H9 (cell line): Measurements from ENCODE around the gene COL4A6. TPM values are rescaled to one million over a fixed set of nuclear protein-coding genes. Genes with fewer than 3 reads are reported as not detected.

Source experiments
- DNase-seq: peaks from one replicate; pipeline ENCODE4 v3.0.0-alpha.2; 2017
- H2AFZ ChIP-seq: one replicate; pipeline ENCODE4 v1.6.1; 2013; ENCODE audit warnings: mild to moderate bottlenecking, low read length, control low read depth, moderate library complexity
- H2AK5ac ChIP-seq: 2 replicates; pipeline ENCODE4 v1.6.1; 2013; ENCODE audit warnings: low read length, control low read depth, mixed read lengths; ENCODE audit not compliant: insufficient read length
- H2BK120ac ChIP-seq: one replicate; pipeline ENCODE4 v1.6.1; 2013; ENCODE audit warnings: low read depth, mild to moderate bottlenecking, low read length, control low read depth, inconsistent platforms; ENCODE audit not compliant: poor library complexity, severe bottlenecking
- H2BK12ac ChIP-seq: 2 replicates; pipeline ENCODE4 v1.6.1; 2013; ENCODE audit warnings: low read length, control low read depth, mixed read lengths, low read depth; ENCODE audit not compliant: insufficient read length
- H2BK15ac ChIP-seq: 2 replicates; pipeline ENCODE4 v1.6.1; 2013; ENCODE audit warnings: low read depth, low read length, control low read depth
- H2BK20ac ChIP-seq: one replicate; pipeline ENCODE4 v1.6.1; 2013; ENCODE audit warnings: low read depth, mild to moderate bottlenecking, low read length, control low read depth, inconsistent platforms; ENCODE audit not compliant: poor library complexity, severe bottlenecking
- H2BK5ac ChIP-seq: 2 replicates; pipeline ENCODE4 v1.6.1; 2013; ENCODE audit warnings: low read length, control low read depth, mixed read lengths; ENCODE audit not compliant: insufficient read length
- H3K14ac ChIP-seq: 2 replicates; pipeline ENCODE4 v1.6.1; 2013; ENCODE audit warnings: low read length, control low read depth; ENCODE audit not compliant: insufficient read depth
- H3K18ac ChIP-seq: 2 replicates; pipeline ENCODE4 v1.6.1; 2013; ENCODE audit warnings: low read depth, mild to moderate bottlenecking, mixed read lengths, low read length, control low read depth; ENCODE audit not compliant: insufficient read length
- H3K23ac ChIP-seq: 2 replicates; pipeline ENCODE4 v1.6.1; 2013; ENCODE audit warnings: low read length, control low read depth, mixed read lengths, low read depth; ENCODE audit not compliant: insufficient read length
- H3K23me2 ChIP-seq: 2 replicates; pipeline ENCODE4 v1.6.1; 2013; ENCODE audit warnings: low read depth, mild to moderate bottlenecking, mixed read lengths, low read length, control low read depth; ENCODE audit not compliant: insufficient read length, poor library complexity, severe bottlenecking
- H3K27ac ChIP-seq: 2 replicates; pipeline ENCODE4 v1.5.1; 2013; ENCODE audit warnings: low read length, control low read depth, mixed read lengths, low read depth; ENCODE audit not compliant: insufficient read length
- H3K27me3 ChIP-seq: 2 replicates; pipeline ENCODE4 v1.6.1; 2013; ENCODE audit warnings: low read length, control low read depth, inconsistent platforms; ENCODE audit not compliant: insufficient read depth
- H3K4ac ChIP-seq: 2 replicates; pipeline ENCODE4 v1.6.1; 2013; ENCODE audit warnings: low read depth, mild to moderate bottlenecking, control low read depth, inconsistent platforms, low read length, moderate library complexity
- H3K4me1 ChIP-seq: 2 replicates; pipeline ENCODE4 v1.6.1; 2013; ENCODE audit warnings: low read length, control low read depth, inconsistent platforms; ENCODE audit not compliant: insufficient read depth
- H3K4me2 ChIP-seq: 2 replicates; pipeline ENCODE4 v1.6.1; 2013; ENCODE audit warnings: low read length, control low read depth, mixed read lengths; ENCODE audit not compliant: insufficient read length, insufficient read depth
- H3K56ac ChIP-seq: 2 replicates; pipeline ENCODE4 v1.6.1; 2013; ENCODE audit warnings: low read depth, mild to moderate bottlenecking, mixed read lengths, low read length, control low read depth; ENCODE audit not compliant: insufficient read length
- H3K79me1 ChIP-seq: 2 replicates; pipeline ENCODE4 v1.6.1; 2013; ENCODE audit warnings: low read depth, mild to moderate bottlenecking, moderate library complexity, low read length, control low read depth, inconsistent platforms; ENCODE audit not compliant: insufficient read depth, poor library complexity, severe bottlenecking
- H3K79me2 ChIP-seq: 2 replicates; pipeline ENCODE4 v1.6.1; 2013; ENCODE audit warnings: low read length, control low read depth, inconsistent platforms; ENCODE audit not compliant: insufficient read depth
- H3K9ac ChIP-seq: 2 replicates; pipeline ENCODE4 v1.6.1; 2013; ENCODE audit warnings: low read length, control low read depth, mixed read lengths; ENCODE audit not compliant: insufficient read length; ENCODE audit errors: extremely low read depth
- H3K9me3 ChIP-seq: one replicate; pipeline ENCODE4 v1.6.1; 2013; ENCODE audit warnings: low read depth, low read length, inconsistent platforms; ENCODE audit not compliant: control insufficient read depth
- H3T11ph ChIP-seq: one replicate; pipeline ENCODE4 v1.6.1; 2013; ENCODE audit warnings: mild to moderate bottlenecking, low read length, control low read depth, inconsistent platforms
- H4K20me1 ChIP-seq: one replicate; pipeline ENCODE4 v1.6.1; 2013; ENCODE audit not compliant: control insufficient read depth, insufficient read length, insufficient read depth
- H4K5ac ChIP-seq: 2 replicates; pipeline ENCODE4 v1.6.1; 2013; ENCODE audit warnings: low read depth, mild to moderate bottlenecking, mixed read lengths, low read length, control low read depth; ENCODE audit not compliant: insufficient read length
- H4K8ac ChIP-seq: replicated peaks from 2 replicates; pipeline ENCODE4 v1.6.1; 2013; ENCODE audit warnings: low read length, control low read depth, mixed read lengths, low read depth; ENCODE audit not compliant: insufficient read length
- H4K91ac ChIP-seq: 2 replicates; pipeline ENCODE4 v1.6.1; 2013; ENCODE audit warnings: low read depth, mild to moderate bottlenecking, moderate library complexity, mixed read lengths, low read length, control low read depth; ENCODE audit not compliant: insufficient read length
- H3K27ac Mint-ChIP-seq, 3 experiments: 2 replicates in 2 of 3; 3 replicates in 1 of 3; pipeline ENCODE4 v1.8.0; 2020 to 2021; ENCODE audit warnings: mixed read lengths in 3 of 3, mild to moderate bottlenecking in 1 of 3, moderate library complexity in 1 of 3
- H3K27me3 Mint-ChIP-seq: 2 replicates; pipeline ENCODE4 v1.8.0; 2021; ENCODE audit warnings: low read depth, mild to moderate bottlenecking, moderate library complexity, mixed read lengths
- H3K36me3 Mint-ChIP-seq, 3 experiments: 2 replicates in 2 of 3; 3 replicates in 1 of 3; pipeline ENCODE4 v1.8.0; 2020 to 2021; ENCODE audit warnings: low read depth in 3 of 3, mixed read lengths in 3 of 3; ENCODE audit not compliant: insufficient read depth in 1 of 3
- H3K4me1 Mint-ChIP-seq, 2 experiments: 2 replicates each; pipeline ENCODE4 v1.8.0; 2020; ENCODE audit warnings: mixed read lengths in 2 of 2
- H3K4me3 Mint-ChIP-seq, 2 experiments: 2 replicates in 1 of 2; 3 replicates in 1 of 2; pipeline ENCODE4 v1.8.0; 2020 to 2021; ENCODE audit warnings: mild to moderate bottlenecking in 2 of 2, mixed read lengths in 2 of 2, moderate library complexity in 1 of 2
- H3K9me3 Mint-ChIP-seq, 2 experiments: 2 replicates in 1 of 2; 3 replicates in 1 of 2; pipeline ENCODE4 v1.8.0; 2020; ENCODE audit warnings: mild to moderate bottlenecking in 2 of 2, mixed read lengths in 2 of 2, moderate library complexity in 1 of 2
- CTCF ChIP-seq: fragments of 200-600 bp; sonication (generic); conservative IDR thresholded peaks from 3 replicates; pipeline ENCODE4 v1.8.0; 2021; ENCODE audit warnings: antibody characterized with exemption, mild to moderate bottlenecking
- WGBS: extraction: QIAGEN DNeasy Blood & Tissue Kit; methylation state at CpG from one replicate; pipeline ENCODE4 v1.1.7; 2013; ENCODE audit warnings: missing lambda C conversion rate, low lambda C conversion rate, mixed read lengths; ENCODE audit not compliant: insufficient read length; ENCODE audit errors: extremely low coverage; 5-methylcytosine and 5-hydroxymethylcytosine counted together
- total RNA-seq: library from RNA; stranded (reverse); gene quantifications from 2 replicates; pipeline ENCODE4 v1.2.1, GENCODE V29; 2021

COL4A6 gene
- total RNA-seq, 1 experiment from 2014 or later: 16.7 TPM

GRCh38 chrX:108307132-108308085, 130.8 kb downstream of the COL4A6 start:
- Mint-ChIP-seq H3K4me3 (no peak overlapping the region), H3K9me3 (no peaks in the 10 kb centered on the region), H3K27ac (no peak overlapping the region), H3K27me3 (no peaks in the 10 kb centered on the region), H3K36me3 (no peaks in the 10 kb centered on the region; a peak in 1 of 7 replicates), H3K4me1 (no peaks in the 10 kb centered on the region)
- no peak for DNase-seq
- no peak for TF ChIP-seq CTCF
- no peak overlapping the region for H4K8ac ChIP-seq
- no peaks in the 10 kb centered on the region for H3K23me2 ChIP-seq
- no peaks in the 10 kb centered on the region for H3K79me1 ChIP-seq
- H3K4me2 ChIP-seq: no peak overlapping the region
- H3K27ac ChIP-seq: no peak overlapping the region
- H3K4ac ChIP-seq: no peak overlapping the region
- H4K20me1 ChIP-seq: no peaks in the 10 kb centered on the region
- H4K91ac ChIP-seq: no peak overlapping the region
- H2BK15ac ChIP-seq: no peak overlapping the region
- no peak overlapping the region for H3K14ac ChIP-seq
- no peak overlapping the region for H2BK20ac ChIP-seq
- H2BK120ac ChIP-seq: no peak overlapping the region
- no peak overlapping the region for H3K18ac ChIP-seq
- H3K9me3 ChIP-seq: no peaks in the 10 kb centered on the region
- no peaks in the 10 kb centered on the region for H3K27me3 ChIP-seq
- H2BK12ac ChIP-seq: no peak overlapping the region
- H3K9ac ChIP-seq: no peak overlapping the region
- H3T11ph ChIP-seq: no peak overlapping the region
- WGBS: no CpG with 5 or more reads among the region's 6 CpGs
- no peak overlapping the region for H2BK5ac ChIP-seq
- no peaks in the 10 kb centered on the region for H3K79me2 ChIP-seq
- no peak overlapping the region for H3K56ac ChIP-seq
- no peak overlapping the region for H2AK5ac ChIP-seq
- no peak overlapping the region for H3K23ac ChIP-seq
- H4K5ac ChIP-seq: no peak overlapping the region
- no peaks in the 10 kb centered on the region; the same call in 1 of the 2 replicates for H3K4me1 ChIP-seq
- H2AFZ ChIP-seq: no peak overlapping the region
